GDM1 (cell line): ENCODE measurements around the gene USP48.

ENCODE experiments used
- DNase-seq: peaks from one replicate; lab custom pipeline; 2025; lab: John Stamatoyannopoulos, UW

USP48 gene

GRCh38 chr1:21667348-21668231, 115.4 kb downstream of the USP48 start:
- no peak for DNase-seq

- no peak for DNase-seq
Observed at GRCh38 chr1:21666576-21667320, 116.2 kb downstream of the USP48 start.

- peak; percentile 41 for DNase-seq
Observed at GRCh38 chr1:21665711-21666575, 117.0 kb downstream of the USP48 start.

GRCh38 chr1:21664806-21665588, 118.0 kb downstream of the USP48 start:
- no peak for DNase-seq

GRCh38 chr1:21663951-21664805, 118.8 kb downstream of the USP48 start:
- peak; percentile 19 for DNase-seq

GRCh38 chr1:21663248-21663950, 119.5 kb downstream of the USP48 start:
- no peak for DNase-seq

- DNase-seq = no peak
Observed at GRCh38 chr1:21662426-21663247, 120.3 kb downstream of the USP48 start.

- no peak for DNase-seq
Observed at GRCh38 chr1:21661886-21662285, 121.1 kb downstream of the USP48 start.

- DNase-seq = no peak
Observed at GRCh38 chr1:21659924-21660326, 123.0 kb downstream of the USP48 start.

- DNase-seq = peak; percentile 53
Observed at GRCh38 chr1:21659099-21659923, 123.6 kb downstream of the USP48 start.

- no peak for DNase-seq
Observed at GRCh38 chr1:21657456-21658190, 125.3 kb downstream of the USP48 start.

GRCh38 chr1:21655748-21656147, 127.2 kb downstream of the USP48 start:
- no peak for DNase-seq

- no peak for DNase-seq
Observed at GRCh38 chr1:21655259-21655658, 127.7 kb downstream of the USP48 start.

- no peak for DNase-seq
Observed at GRCh38 chr1:21654209-21654608, 128.7 kb downstream of the USP48 start.

GRCh38 chr1:21653744-21654100, 129.2 kb downstream of the USP48 start:
- DNase-seq = no peak

GRCh38 chr1:21652937-21653743, 129.8 kb downstream of the USP48 start:
- no peak for DNase-seq
